Neutrophil (primary cell): ENCODE data around the gene LYL1.
A peak's percentile ranks its signal among the peaks of the same experiment; 100 is the strongest.

Source experiments
- H3K27ac ChIP-seq: fragments of 200-600 bp; sonication (generic); 2 replicates; pipeline ENCODE4 v1.5.1; 2016; ENCODE audit warnings: mild to moderate bottlenecking, moderate library complexity
- H3K27me3 ChIP-seq: fragments of 200-600 bp; sonication (generic); 2 replicates; pipeline ENCODE4 v1.6.0; 2016; ENCODE audit warnings: mild to moderate bottlenecking
- H3K36me3 ChIP-seq: fragments of 200-600 bp; sonication (generic); 2 replicates; pipeline ENCODE4 v1.5.1; 2017
- H3K4me1 ChIP-seq, 2 experiments: fragments of 200-600 bp in 1 of 2; sonication (generic) in 1 of 2; 1 replicate in 1 of 2; 2 replicates in 1 of 2; pipeline versions ENCODE4 v1.5.1 to v1.6.1; 2013 to 2016; ENCODE audit warnings: low read depth in 1 of 2, low read length in 1 of 2, mild to moderate bottlenecking in 1 of 2, moderate library complexity in 1 of 2; ENCODE audit not compliant: control insufficient read depth in 1 of 2, insufficient read depth in 1 of 2
- H3K4me3 ChIP-seq, 2 experiments: fragments of 200-600 bp in 1 of 2; sonication (generic) in 1 of 2; 1 replicate in 1 of 2; 2 replicates in 1 of 2; pipeline ENCODE4 v1.5.1; 2013 to 2016; ENCODE audit warnings: low read depth in 1 of 2, low read length in 1 of 2, mild to moderate bottlenecking in 1 of 2, moderate library complexity in 1 of 2
- H3K9me3 ChIP-seq: fragments of 200-600 bp; sonication (generic); 2 replicates; pipeline ENCODE4 v1.5.1; 2016
- TF ChIP-seq, protein P1 (sequence below): fragments of 200-600 bp; sonication (generic); IDR thresholded peaks from 2 replicates; pipeline ENCODE4 v1.5.1; 2016; ENCODE audit warnings: antibody characterized with exemption

Gene LYL1

DNA sequence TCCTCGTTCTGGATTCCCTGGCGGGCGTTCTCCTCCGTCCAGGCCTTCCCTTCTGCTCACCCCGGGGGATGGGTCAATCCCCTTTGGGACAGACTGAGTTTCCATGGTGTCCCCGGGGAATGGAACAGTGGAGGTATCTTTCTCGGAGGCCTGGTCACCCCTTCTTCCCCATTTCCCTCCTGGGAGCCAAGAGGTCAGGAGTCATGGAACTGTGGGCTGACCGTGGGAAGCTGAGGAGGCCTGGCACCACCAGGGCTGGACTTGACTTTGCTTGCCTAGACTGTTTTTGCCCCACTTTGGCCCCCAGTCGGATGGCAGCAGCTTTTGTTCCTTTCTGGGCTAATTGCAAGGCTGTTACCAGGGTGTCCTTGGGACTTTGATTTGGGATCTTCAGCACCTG lies 17.4 kb upstream of the LYL1 start:
- H3K27ac ChIP-seq, result no peak overlapping the region
- peaks cover 40 to 42% of the 10 kb centered on the region in 2 experiments for H3K4me1 ChIP-seq
- peak overlapping the region in 1 of 2 experiments; percentile 79 for H3K4me3 ChIP-seq
- TF ChIP-seq, protein P1, sequence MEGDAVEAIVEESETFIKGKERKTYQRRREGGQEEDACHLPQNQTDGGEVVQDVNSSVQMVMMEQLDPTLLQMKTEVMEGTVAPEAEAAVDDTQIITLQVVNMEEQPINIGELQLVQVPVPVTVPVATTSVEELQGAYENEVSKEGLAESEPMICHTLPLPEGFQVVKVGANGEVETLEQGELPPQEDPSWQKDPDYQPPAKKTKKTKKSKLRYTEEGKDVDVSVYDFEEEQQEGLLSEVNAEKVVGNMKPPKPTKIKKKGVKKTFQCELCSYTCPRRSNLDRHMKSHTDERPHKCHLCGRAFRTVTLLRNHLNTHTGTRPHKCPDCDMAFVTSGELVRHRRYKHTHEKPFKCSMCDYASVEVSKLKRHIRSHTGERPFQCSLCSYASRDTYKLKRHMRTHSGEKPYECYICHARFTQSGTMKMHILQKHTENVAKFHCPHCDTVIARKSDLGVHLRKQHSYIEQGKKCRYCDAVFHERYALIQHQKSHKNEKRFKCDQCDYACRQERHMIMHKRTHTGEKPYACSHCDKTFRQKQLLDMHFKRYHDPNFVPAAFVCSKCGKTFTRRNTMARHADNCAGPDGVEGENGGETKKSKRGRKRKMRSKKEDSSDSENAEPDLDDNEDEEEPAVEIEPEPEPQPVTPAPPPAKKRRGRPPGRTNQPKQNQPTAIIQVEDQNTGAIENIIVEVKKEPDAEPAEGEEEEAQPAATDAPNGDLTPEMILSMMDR, result no peak
- H3K9me3 ChIP-seq, result no peaks in the 10 kb centered on the region
- no peaks in the 10 kb centered on the region for H3K27me3 ChIP-seq
- peaks cover 12% of the 10 kb centered on the region for H3K36me3 ChIP-seq

DNA sequence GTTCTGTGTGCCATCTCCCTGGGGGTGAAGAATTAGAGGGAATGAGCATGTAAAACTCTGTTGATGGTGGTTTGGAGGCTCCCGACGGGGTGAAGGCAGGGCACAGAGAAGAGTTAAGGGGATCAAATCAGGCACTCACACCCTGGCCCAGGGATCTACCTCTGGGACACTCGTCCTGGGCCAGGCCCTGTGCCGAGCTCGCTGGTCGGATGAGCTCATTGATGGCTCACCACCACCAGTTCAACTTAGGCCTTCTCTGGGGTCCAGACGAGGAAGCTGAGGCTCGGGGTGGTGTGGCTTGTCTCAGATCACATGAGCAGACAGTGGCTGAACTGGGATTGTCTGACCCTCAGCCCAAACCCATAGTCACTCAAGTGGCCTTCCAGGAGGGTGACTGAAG lies 17.0 kb upstream of the LYL1 start:
- H3K36me3 ChIP-seq, result peaks cover 8% of the 10 kb centered on the region
- H3K4me3 ChIP-seq, result peak overlapping the region; percentile 79 to 80
- peak overlapping the region; percentile 76 for H3K27ac ChIP-seq
- TF ChIP-seq, protein P1, result no peak
- no peaks in the 10 kb centered on the region for H3K9me3 ChIP-seq
- H3K27me3 ChIP-seq, result no peaks in the 10 kb centered on the region
- peaks cover 40 to 42% of the 10 kb centered on the region in 2 experiments for H3K4me1 ChIP-seq

DNA sequence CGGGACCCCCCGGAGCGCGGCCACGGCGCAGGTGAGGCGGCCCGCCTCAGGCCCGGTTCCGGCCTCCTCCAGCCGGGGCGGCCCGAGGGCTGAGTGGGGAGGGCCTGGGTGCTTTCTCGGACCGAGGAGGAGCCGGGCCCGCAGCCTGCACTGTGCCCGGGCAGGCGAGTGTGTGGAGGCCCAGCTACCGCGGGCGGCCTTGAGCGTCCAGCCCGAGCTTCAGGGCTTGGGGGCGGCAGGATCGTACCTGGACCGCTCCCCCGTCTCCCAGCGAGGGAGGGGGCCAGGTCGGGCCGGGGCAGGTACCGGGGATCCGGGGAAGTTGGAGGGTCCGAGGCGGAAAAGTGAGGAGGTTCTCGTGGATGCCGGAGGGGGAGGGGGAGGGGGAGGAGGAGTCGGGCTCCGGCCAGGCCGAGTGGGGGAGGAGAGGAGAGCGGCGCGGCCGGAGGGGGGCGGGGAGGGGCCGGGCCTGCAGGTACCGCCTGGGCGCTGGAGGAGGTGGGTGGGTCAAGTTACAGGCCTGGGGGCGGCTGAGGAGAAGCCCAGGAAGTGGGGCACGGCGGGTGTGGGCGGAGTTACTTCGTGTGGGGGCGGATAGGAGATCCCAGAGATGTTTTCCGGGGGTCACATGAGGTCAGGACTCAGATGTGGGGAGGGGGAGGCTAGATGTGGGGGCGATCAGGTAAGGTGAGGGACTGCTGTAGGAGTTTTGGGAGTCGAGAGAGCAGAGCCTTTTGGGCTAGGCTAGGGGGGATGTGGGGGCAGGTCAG lies 16.0 kb upstream of the LYL1 start:
- peak overlapping the region; percentile 79 to 80 for H3K4me3 ChIP-seq
- H3K36me3 ChIP-seq, result peaks cover 6% of the 10 kb centered on the region
- TF ChIP-seq, protein P1, result no peak
- H3K27me3 ChIP-seq, result no peaks in the 10 kb centered on the region
- peak overlapping the region; percentile 76 for H3K27ac ChIP-seq
- no peaks in the 10 kb centered on the region for H3K9me3 ChIP-seq
- H3K4me1 ChIP-seq, result peaks cover 40 to 42% of the 10 kb centered on the region in 2 experiments

DNA sequence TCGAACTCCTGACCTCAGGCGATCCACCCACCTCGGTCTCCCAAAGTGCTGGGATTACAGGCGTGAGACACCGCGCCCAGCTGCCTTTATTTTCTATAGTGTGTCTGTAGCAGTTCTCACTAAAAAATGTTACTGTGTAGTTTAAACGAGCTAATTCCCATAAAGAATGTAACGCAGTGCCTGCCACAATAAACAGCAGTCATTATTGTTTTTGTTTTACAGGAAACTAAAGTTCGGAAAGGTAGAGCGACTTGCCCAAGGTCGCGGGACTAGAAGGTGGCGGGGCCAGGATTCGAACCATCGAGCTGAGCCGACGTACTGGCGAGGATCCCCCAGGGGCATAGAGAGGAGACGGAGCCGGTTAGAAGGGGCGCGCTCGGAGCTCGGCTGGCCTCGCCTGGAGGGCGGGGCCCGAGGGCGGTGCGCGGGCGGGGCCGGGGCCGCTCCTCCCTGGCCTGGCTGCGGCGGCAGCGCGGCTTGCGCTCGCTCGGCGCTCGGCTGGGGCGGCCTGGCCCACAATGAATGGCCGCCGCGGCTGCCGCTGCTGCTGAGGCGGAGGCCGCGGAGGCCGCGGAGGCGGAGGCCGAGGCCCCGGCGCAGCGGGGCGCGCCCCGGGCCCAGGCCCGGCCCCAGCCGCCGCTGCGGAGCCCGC lies 15.2 kb upstream of the LYL1 start, which contains the start of gene NACC1:
Gene NACC1, plus strand, starts transcription at position 493 of the 652 bp plus-strand sequence. CDS start 16,944 bp downstream, outside the sequence.
- TF ChIP-seq, protein P1, result peak; percentile 15
- Histone ChIP-seq H3K9me3 (no peaks in the 10 kb centered on the region), H3K36me3 (peaks cover 6% of the 10 kb centered on the region), H3K4me3 (peak within 1 kb of the TSS; percentile 79 to 80), H3K27ac (peak within 1 kb of the TSS; percentile 76), H3K27me3 (no peaks in the 10 kb centered on the region), H3K4me1 (peaks cover 40 to 42% of the 10 kb centered on the region in 2 experiments)

DNA sequence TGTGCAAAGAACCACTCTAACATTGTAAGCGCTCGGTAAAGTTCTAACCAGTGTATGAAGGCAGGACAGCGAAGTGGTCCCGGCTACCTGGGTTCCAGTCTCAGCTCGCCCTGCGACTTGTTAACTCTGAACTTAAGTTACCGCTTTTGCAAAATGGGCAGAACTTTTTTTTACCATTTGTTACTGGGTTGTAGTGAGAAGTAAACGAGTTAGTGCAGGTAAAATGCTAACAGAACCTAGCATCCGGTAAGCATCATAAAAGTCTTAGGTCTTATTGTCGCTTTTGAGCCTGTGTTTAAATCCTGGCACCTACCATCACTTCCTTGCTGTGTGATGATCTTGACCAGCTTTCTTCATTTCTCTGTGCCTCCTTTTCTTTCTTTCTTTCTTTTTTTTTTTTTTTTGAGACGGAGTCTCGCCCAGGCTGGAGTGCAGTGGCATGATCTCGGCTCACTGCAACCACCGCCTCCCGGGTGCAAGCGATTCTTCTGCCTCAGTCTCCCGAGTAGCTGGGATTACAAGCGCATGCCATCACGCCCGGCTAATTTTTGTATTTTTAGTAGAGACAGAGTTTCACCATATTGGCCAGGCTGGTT lies 14.6 kb upstream of the LYL1 start:
- H3K4me3 ChIP-seq, result peak overlapping the region; percentile 70 to 80
- H3K27ac ChIP-seq, result peak overlapping the region; percentile 76
- H3K36me3 ChIP-seq, result peaks cover 6% of the 10 kb centered on the region
- H3K27me3 ChIP-seq, result no peaks in the 10 kb centered on the region
- no peaks in the 10 kb centered on the region for H3K9me3 ChIP-seq
- TF ChIP-seq, protein P1, result no peak
- H3K4me1 ChIP-seq, result peaks cover 40 to 42% of the 10 kb centered on the region in 2 experiments
